HG02938 (cell line): ENCODE measurements around the gene CRTC3.

ENCODE experiments used
- ATAC-seq: cut with Tn5 transposase; IDR thresholded peaks from one replicate; pipeline ENCODE4 v1.9.1; 2021; ENCODE audit warnings: mild to moderate bottlenecking, moderate library complexity; ENCODE audit not compliant: unreplicated experiment

The CRTC3 gene

GRCh38 chr15:90520365-90520764, 9.4 kb upstream of the CRTC3 start:
- no peak for ATAC-seq

GRCh38 chr15:90523373-90523772, 6.3 kb upstream of the CRTC3 start:
- ATAC-seq, result no peak

GRCh38 chr15:90524018-90524803, 5.5 kb upstream of the CRTC3 start:
- peak; percentile 78 for ATAC-seq

GRCh38 chr15:90529011-90529370, 732 bp upstream of the CRTC3 start:
- no peak for ATAC-seq

GRCh38 chr15:90530250-90531051, 728 bp downstream of the CRTC3 start:
- ATAC-seq, result peak; percentile 46

- no peak for ATAC-seq
Observed at GRCh38 chr15:90531147-90531546, 1.4 kb downstream of the CRTC3 start.

GRCh38 chr15:90535254-90535653, 5.5 kb downstream of the CRTC3 start:
- no peak for ATAC-seq

GRCh38 chr15:90539789-90540188, 10.1 kb downstream of the CRTC3 start:
- no peak for ATAC-seq

GRCh38 chr15:90540768-90541167, 11.0 kb downstream of the CRTC3 start:
- no peak for ATAC-seq

- no peak for ATAC-seq
Observed at GRCh38 chr15:90545095-90545494, 15.4 kb downstream of the CRTC3 start.

GRCh38 chr15:90547540-90547939, 17.8 kb downstream of the CRTC3 start:
- no peak for ATAC-seq

GRCh38 chr15:90550919-90551318, 21.2 kb downstream of the CRTC3 start:
- no peak for ATAC-seq

- ATAC-seq, result no peak
Observed at GRCh38 chr15:90552162-90552928, 22.6 kb downstream of the CRTC3 start.

- no peak for ATAC-seq
Observed at GRCh38 chr15:90552929-90553211, 23.1 kb downstream of the CRTC3 start.

- ATAC-seq, result no peak
Observed at GRCh38 chr15:90553248-90553745, 23.6 kb downstream of the CRTC3 start.

GRCh38 chr15:90557186-90558084, 27.7 kb downstream of the CRTC3 start:
- no peak for ATAC-seq

GRCh38 chr15:90558171-90558573, 28.4 kb downstream of the CRTC3 start:
- no peak for ATAC-seq

- ATAC-seq, result no peak
Observed at GRCh38 chr15:90559119-90559518, 29.4 kb downstream of the CRTC3 start.

GRCh38 chr15:90560229-90560776, 30.6 kb downstream of the CRTC3 start:
- ATAC-seq, result no peak
